Kidney epithelial cell (primary cell): ENCODE data around the gene MIX23. TPM values are rescaled to one million over a fixed set of nuclear protein-coding genes. Genes with fewer than 3 reads are reported as not detected.

Experiments used
- DNase-seq: peaks from one replicate; pipeline ENCODE4 v3.0.0-alpha.2; 2010; ENCODE audit warnings: low read depth
- H3K27me3 ChIP-seq: 2 replicates; pipeline ENCODE4 v1.6.0; 2011; ENCODE audit warnings: low read length; ENCODE audit not compliant: control insufficient read depth, insufficient read depth
- H3K36me3 ChIP-seq: 2 replicates; pipeline ENCODE4 v1.5.1; 2011; ENCODE audit warnings: low read length; ENCODE audit not compliant: control insufficient read depth, insufficient read depth
- H3K4me3 ChIP-seq: 2 replicates; pipeline ENCODE4 v1.5.1; 2011; ENCODE audit warnings: low read depth, mild to moderate bottlenecking, control low read depth, low read length
- total RNA-seq: library from RNA; depleted of rRNA; stranded (reverse); fragments of >200 nt; gene quantifications from 2 replicates; pipeline ENCODE4 v1.2.3, GENCODE V29; 2015
- TF ChIP-seq, protein P1 (sequence below): IDR thresholded peaks from 2 replicates; pipeline ENCODE4 v1.5.1; 2011; ENCODE audit warnings: mild to moderate bottlenecking, moderate library complexity, low read length, control low read depth, inconsistent platforms; ENCODE audit not compliant: insufficient read depth, poor library complexity, severe bottlenecking

The MIX23 gene
- total RNA-seq, 1 donor from 2014 or later: 24.8 TPM

- Histone ChIP-seq H3K36me3 (peaks cover 1% of the 10 kb centered on the region), H3K27me3 (no peaks in the 10 kb centered on the region), H3K4me3 (no peak overlapping the region)
- DNase-seq: no peak
- TF ChIP-seq, protein P1, sequence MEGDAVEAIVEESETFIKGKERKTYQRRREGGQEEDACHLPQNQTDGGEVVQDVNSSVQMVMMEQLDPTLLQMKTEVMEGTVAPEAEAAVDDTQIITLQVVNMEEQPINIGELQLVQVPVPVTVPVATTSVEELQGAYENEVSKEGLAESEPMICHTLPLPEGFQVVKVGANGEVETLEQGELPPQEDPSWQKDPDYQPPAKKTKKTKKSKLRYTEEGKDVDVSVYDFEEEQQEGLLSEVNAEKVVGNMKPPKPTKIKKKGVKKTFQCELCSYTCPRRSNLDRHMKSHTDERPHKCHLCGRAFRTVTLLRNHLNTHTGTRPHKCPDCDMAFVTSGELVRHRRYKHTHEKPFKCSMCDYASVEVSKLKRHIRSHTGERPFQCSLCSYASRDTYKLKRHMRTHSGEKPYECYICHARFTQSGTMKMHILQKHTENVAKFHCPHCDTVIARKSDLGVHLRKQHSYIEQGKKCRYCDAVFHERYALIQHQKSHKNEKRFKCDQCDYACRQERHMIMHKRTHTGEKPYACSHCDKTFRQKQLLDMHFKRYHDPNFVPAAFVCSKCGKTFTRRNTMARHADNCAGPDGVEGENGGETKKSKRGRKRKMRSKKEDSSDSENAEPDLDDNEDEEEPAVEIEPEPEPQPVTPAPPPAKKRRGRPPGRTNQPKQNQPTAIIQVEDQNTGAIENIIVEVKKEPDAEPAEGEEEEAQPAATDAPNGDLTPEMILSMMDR: no peak
Measured at GRCh38 chr3:122410111-122410510, 27.1 kb upstream of the MIX23 start.

- peaks cover 1% of the 10 kb centered on the region for H3K36me3 ChIP-seq
- DNase-seq: no peak
- no peak overlapping the region for H3K4me3 ChIP-seq
- no peaks in the 10 kb centered on the region for H3K27me3 ChIP-seq
- TF ChIP-seq, protein P1: no peak
Measured at GRCh38 chr3:122409446-122409845, 26.4 kb upstream of the MIX23 start.

- H3K27me3 ChIP-seq: no peaks in the 10 kb centered on the region
- TF ChIP-seq, protein P1: no peak
- H3K36me3 ChIP-seq: peaks cover 1% of the 10 kb centered on the region
- no peak overlapping the region for H3K4me3 ChIP-seq
- DNase-seq: no peak
Measured at GRCh38 chr3:122407946-122408345, 24.9 kb upstream of the MIX23 start.

DNA sequence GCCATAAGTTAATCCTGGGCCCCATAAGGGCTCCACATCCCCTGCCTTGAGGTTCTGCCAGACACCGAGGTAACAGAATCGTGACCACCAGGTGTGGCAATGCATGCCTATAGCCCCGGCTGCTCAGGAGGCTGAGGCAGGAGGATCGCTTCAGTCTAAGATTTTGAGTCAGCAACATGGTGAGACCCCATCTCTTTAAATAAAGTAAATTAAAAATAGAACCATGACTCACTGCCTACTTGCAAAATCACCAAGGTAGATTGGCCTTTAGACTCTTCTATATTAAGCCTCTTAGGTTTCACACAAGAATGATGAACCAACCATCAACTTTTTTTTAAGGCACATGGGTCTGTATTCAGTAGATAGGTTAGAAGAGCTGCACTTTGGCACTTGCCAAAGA, 23.2 kb upstream of the MIX23 start:
- no peak for DNase-seq
- TF ChIP-seq, protein P1: no peak
- peaks cover 1% of the 10 kb centered on the region for H3K36me3 ChIP-seq
- H3K4me3 ChIP-seq: no peak overlapping the region
- H3K27me3 ChIP-seq: no peaks in the 10 kb centered on the region

GRCh38 chr3:122405015-122405414, 22.0 kb upstream of the MIX23 start:
- H3K27me3 ChIP-seq: no peaks in the 10 kb centered on the region
- peaks cover 1% of the 10 kb centered on the region for H3K36me3 ChIP-seq
- TF ChIP-seq, protein P1: no peak
- H3K4me3 ChIP-seq: no peak overlapping the region
- DNase-seq: no peak

DNA sequence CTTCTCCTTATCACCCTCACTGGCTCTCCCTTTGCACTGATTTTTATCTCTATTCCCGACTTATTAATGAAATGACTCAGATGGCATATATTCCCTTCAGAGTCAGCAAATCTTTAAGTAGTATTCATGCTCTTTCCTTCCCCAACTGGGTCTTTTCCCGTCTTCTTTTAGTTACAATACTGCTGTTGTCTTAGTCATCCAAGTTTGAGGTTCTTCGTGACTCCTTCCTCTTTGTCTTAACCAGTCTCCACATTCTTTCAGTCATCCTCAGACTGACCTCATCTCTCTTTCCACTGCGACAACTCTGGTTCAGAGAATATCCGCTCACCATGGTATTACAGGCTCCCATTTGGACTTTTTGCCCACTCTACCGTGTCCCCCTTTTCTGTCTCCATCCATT, 20.5 kb upstream of the MIX23 start:
- H3K36me3 ChIP-seq: no peaks in the 10 kb centered on the region
- no peak for DNase-seq
- TF ChIP-seq, protein P1: no peak
- no peaks in the 10 kb centered on the region for H3K27me3 ChIP-seq
- H3K4me3 ChIP-seq: no peak overlapping the region
